Astrocyte (in vitro differentiated cells and primary cell): ENCODE measurements around the gene CCDC91. TPM values are rescaled to one million over a fixed set of nuclear protein-coding genes. Genes with fewer than 3 reads are reported as not detected.

Experiments
- DNase-seq: peaks from one replicate; pipeline ENCODE4 v3.0.0-alpha.2; 2010; ENCODE audit warnings: low read depth
- FAIRE-seq: peaks from 2 replicates; lab custom pipeline; 2011; peaks lifted over from hg19 to GRCh38; lab: Jason Lieb, UNC
- H2AFZ ChIP-seq: 2 replicates; pipeline ENCODE4 v1.6.0; 2012; ENCODE audit warnings: low read depth, low read length, inconsistent platforms
- H3K27ac ChIP-seq: 2 replicates; pipeline ENCODE4 v1.5.1; 2011; ENCODE audit warnings: low read depth, low read length, inconsistent platforms
- H3K27me3 ChIP-seq: 2 replicates; pipeline ENCODE4 v1.6.0; 2011; ENCODE audit warnings: low read length, inconsistent platforms; ENCODE audit not compliant: insufficient read depth
- H3K36me3 ChIP-seq: 2 replicates; pipeline ENCODE4 v1.5.1; 2011; ENCODE audit warnings: low read length, inconsistent platforms; ENCODE audit not compliant: insufficient read depth
- H3K4me1 ChIP-seq: 2 replicates; pipeline ENCODE4 v1.5.1; 2011; ENCODE audit warnings: low read length, inconsistent platforms; ENCODE audit not compliant: insufficient read depth
- H3K4me2 ChIP-seq: 2 replicates; pipeline ENCODE4 v1.6.0; 2012; ENCODE audit warnings: low read length, inconsistent platforms
- H3K4me3 ChIP-seq: 2 replicates; pipeline ENCODE4 v1.5.1; 2011; ENCODE audit warnings: low read depth, mild to moderate bottlenecking, low read length, inconsistent platforms; ENCODE audit not compliant: insufficient read depth
- H3K79me2 ChIP-seq: 2 replicates; pipeline ENCODE4 v1.6.0; 2012; ENCODE audit warnings: mild to moderate bottlenecking, low read length, inconsistent platforms; ENCODE audit not compliant: insufficient read depth
- H3K9ac ChIP-seq: 2 replicates; pipeline ENCODE4 v1.6.0; 2012; ENCODE audit warnings: mild to moderate bottlenecking, low read length, inconsistent platforms
- H3K9me3 ChIP-seq: 2 replicates; pipeline ENCODE4 v1.5.1; 2012; ENCODE audit warnings: low read depth, mild to moderate bottlenecking, low read length, inconsistent platforms; ENCODE audit not compliant: insufficient read depth
- H4K20me1 ChIP-seq: 2 replicates; pipeline ENCODE4 v1.6.0; 2012; ENCODE audit warnings: low read length, inconsistent platforms; ENCODE audit not compliant: insufficient read depth
- H3K27ac Mint-ChIP-seq: one replicate; pipeline ENCODE4 v1.8.0; 2021; ENCODE audit warnings: mild to moderate bottlenecking, mixed read lengths; ENCODE audit not compliant: unreplicated experiment
- H3K27me3 Mint-ChIP-seq: one replicate; pipeline ENCODE4 v1.8.0; 2021; ENCODE audit warnings: low read depth, mixed read lengths; ENCODE audit not compliant: unreplicated experiment
- H3K36me3 Mint-ChIP-seq: one replicate; pipeline ENCODE4 v1.8.0; 2021; ENCODE audit warnings: low read depth, mixed read lengths; ENCODE audit not compliant: unreplicated experiment
- H3K4me1 Mint-ChIP-seq: one replicate; pipeline ENCODE4 v1.8.0; 2021; ENCODE audit warnings: low read depth, mixed read lengths; ENCODE audit not compliant: unreplicated experiment
- H3K4me3 Mint-ChIP-seq: one replicate; pipeline ENCODE4 v1.8.0; 2021; ENCODE audit warnings: mild to moderate bottlenecking, moderate library complexity, mixed read lengths; ENCODE audit not compliant: unreplicated experiment
- H3K9me3 Mint-ChIP-seq: one replicate; pipeline ENCODE4 v1.8.0; 2021; ENCODE audit warnings: mild to moderate bottlenecking, mixed read lengths; ENCODE audit not compliant: unreplicated experiment
- CTCF ChIP-seq: IDR thresholded peaks from 2 replicates; pipeline ENCODE4 v1.5.1; 2011; ENCODE audit warnings: low read depth, mild to moderate bottlenecking, inconsistent platforms, low read length, moderate library complexity; ENCODE audit not compliant: insufficient read depth
- EZH2 ChIP-seq: IDR thresholded peaks from 2 replicates; pipeline ENCODE4 v1.6.1; 2012; ENCODE audit warnings: mild to moderate bottlenecking, low read length, inconsistent platforms; ENCODE audit not compliant: insufficient read depth
- total RNA-seq: library from RNA; stranded (reverse); gene quantifications from 2 replicates; pipeline ENCODE4 v1.2.1, GENCODE V29; 2021

CCDC91 gene
- total RNA-seq, 1 donor from 2014 or later, result 19.3 TPM

- no peaks in the 10 kb centered on the region for H4K20me1 ChIP-seq
- no peaks in the 10 kb centered on the region for H3K27me3 Mint-ChIP-seq
- no peak overlapping the region for H3K27ac ChIP-seq
- H3K4me3 Mint-ChIP-seq, result no peak overlapping the region
- H3K27me3 ChIP-seq, result no peaks in the 10 kb centered on the region
- no peaks in the 10 kb centered on the region for H3K9me3 Mint-ChIP-seq
- no peaks in the 10 kb centered on the region for H3K4me1 ChIP-seq
- DNase-seq (no peak), FAIRE-seq (no peak)
- no peaks in the 10 kb centered on the region for H3K79me2 ChIP-seq
- H3K4me2 ChIP-seq, result no peak overlapping the region
- no peak overlapping the region for H3K9ac ChIP-seq
- H3K4me3 ChIP-seq, result no peak overlapping the region
- H3K36me3 ChIP-seq, result no peaks in the 10 kb centered on the region
- H3K9me3 ChIP-seq, result no peaks in the 10 kb centered on the region
- H3K27ac Mint-ChIP-seq, result no peak overlapping the region
- no peak overlapping the region for H2AFZ ChIP-seq
- TF ChIP-seq EZH2 (no peak), CTCF (no peak)
- H3K36me3 Mint-ChIP-seq, result no peaks in the 10 kb centered on the region
- H3K4me1 Mint-ChIP-seq, result no peaks in the 10 kb centered on the region
These were observed 12.4 kb upstream of the CCDC91 start for GRCh38 chr12:28177905-28178304.

DNA sequence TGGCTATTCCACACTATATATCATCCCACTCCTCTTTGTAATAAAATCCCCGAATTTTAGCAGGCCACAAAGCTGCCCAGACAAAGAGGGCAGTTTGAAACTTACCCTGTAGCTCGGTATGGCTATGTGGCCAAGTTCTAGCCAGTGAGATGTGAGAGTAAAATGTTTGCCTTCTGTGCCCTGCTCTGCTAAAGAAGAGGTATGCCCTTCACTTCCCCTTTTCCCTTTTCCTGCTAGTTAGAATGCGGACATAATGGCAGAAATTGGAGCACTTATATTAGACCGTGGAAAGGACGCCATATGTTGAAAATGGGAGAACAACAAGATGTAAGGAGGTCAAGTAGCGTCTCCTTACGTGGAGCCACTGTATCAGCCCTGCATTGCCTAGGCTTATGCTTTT, 11.5 kb upstream of the CCDC91 start:
- Mint-ChIP-seq H3K36me3 (no peaks in the 10 kb centered on the region), H3K4me1 (no peaks in the 10 kb centered on the region), H3K27ac (no peak overlapping the region), H3K4me3 (no peak overlapping the region), H3K9me3 (no peaks in the 10 kb centered on the region), H3K27me3 (no peaks in the 10 kb centered on the region)
- Histone ChIP-seq H3K9me3 (no peaks in the 10 kb centered on the region), H3K79me2 (no peaks in the 10 kb centered on the region), H3K4me1 (no peaks in the 10 kb centered on the region), H3K4me2 (no peak overlapping the region), H4K20me1 (no peaks in the 10 kb centered on the region), H3K9ac (no peak overlapping the region), H3K4me3 (no peak overlapping the region), H3K36me3 (no peaks in the 10 kb centered on the region), H3K27ac (no peak overlapping the region), H2AFZ (no peak overlapping the region), H3K27me3 (no peaks in the 10 kb centered on the region)
- FAIRE-seq (no peak), DNase-seq (no peak)
- TF ChIP-seq EZH2 (no peak), CTCF (no peak)

DNA sequence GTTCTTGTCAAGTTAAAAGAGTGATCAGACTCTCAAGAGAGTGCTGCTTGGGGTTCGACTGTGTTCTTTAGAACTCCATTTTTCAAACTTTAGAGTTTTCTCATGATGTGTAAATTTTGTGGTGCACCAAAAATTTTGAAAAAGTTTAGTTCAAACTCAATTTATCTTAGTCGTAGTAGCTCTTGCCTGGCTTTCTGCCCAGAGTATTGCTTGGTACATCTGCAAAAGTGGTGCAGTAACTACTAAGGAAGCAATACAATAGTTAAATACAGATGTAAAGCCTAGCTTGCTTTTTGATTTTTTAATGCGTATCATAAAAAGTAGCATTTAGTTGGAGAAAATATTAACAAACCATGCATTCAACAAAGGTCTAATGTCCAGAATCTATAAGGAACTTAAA, 9.5 kb upstream of the CCDC91 start:
- H3K36me3 Mint-ChIP-seq, result no peaks in the 10 kb centered on the region
- Histone ChIP-seq H3K36me3 (no peaks in the 10 kb centered on the region), H3K4me1 (no peaks in the 10 kb centered on the region), H3K27me3 (no peaks in the 10 kb centered on the region), H2AFZ (no peak overlapping the region), H3K4me3 (no peak overlapping the region), H3K9ac (no peak overlapping the region), H4K20me1 (no peaks in the 10 kb centered on the region), H3K27ac (no peak overlapping the region), H3K4me2 (no peak overlapping the region), H3K79me2 (no peaks in the 10 kb centered on the region), H3K9me3 (no peaks in the 10 kb centered on the region)
- H3K27me3 Mint-ChIP-seq, result no peaks in the 10 kb centered on the region
- DNase-seq (peak; percentile 31), FAIRE-seq (no peak)
- no peak overlapping the region for H3K27ac Mint-ChIP-seq
- TF ChIP-seq CTCF (no peak), EZH2 (no peak)
- H3K9me3 Mint-ChIP-seq, result no peaks in the 10 kb centered on the region
- H3K4me3 Mint-ChIP-seq, result no peak overlapping the region
- H3K4me1 Mint-ChIP-seq, result no peaks in the 10 kb centered on the region
